ENCODE data around the gene MSH4.
"Not testable (repeated sequence)": the region's sequence is repeated elsewhere in the genome, so short reads cannot be mapped to it uniquely, and the experiment has no call there.

MSH4 gene

DNA sequence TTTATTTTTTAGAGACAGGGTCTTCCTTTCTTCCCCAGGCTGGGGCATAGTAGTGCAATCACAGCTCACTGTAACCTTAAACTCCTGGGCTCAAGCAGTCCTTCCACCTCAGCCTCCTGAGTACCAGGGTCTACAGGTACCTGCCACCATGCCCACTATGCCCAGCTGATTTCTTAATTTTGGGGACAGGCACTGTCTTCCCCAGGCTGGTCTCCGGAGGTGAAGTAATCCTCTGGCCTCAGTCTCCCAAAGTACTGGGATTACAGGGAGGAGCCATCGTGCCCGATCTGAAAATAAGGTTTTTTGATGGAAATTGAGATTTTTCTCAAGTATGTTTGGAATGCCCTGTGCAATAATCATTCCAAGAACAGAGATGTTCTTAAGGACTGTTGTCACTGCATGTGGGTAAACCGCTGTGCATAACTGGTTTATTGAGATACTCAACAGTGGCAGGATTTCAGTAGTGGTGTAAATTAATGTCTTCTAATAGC is 934 bp upstream of the MSH4 start:
- no peak for DNase-seq (ENCODE audit: low read depth in 2 of 2)

DNA sequence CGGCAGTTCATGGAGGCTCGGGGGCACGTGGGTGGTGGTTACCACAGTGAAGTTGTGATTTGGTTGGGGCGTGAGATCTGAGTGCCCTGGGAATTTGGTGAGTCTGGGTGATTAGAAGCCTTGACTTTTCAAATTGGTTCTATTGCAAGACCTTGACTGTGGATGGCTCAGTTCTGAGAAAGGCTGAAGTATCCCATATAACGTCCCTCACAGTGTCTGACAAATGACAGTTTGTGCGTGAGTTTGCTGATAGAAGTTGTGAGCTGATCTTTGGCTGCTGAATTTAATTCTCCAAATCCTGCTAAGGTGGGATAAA is 549 bp downstream of the MSH4 start:
- DNase-seq (ENCODE audit: low read depth in 2 of 2), result no peak

DNA sequence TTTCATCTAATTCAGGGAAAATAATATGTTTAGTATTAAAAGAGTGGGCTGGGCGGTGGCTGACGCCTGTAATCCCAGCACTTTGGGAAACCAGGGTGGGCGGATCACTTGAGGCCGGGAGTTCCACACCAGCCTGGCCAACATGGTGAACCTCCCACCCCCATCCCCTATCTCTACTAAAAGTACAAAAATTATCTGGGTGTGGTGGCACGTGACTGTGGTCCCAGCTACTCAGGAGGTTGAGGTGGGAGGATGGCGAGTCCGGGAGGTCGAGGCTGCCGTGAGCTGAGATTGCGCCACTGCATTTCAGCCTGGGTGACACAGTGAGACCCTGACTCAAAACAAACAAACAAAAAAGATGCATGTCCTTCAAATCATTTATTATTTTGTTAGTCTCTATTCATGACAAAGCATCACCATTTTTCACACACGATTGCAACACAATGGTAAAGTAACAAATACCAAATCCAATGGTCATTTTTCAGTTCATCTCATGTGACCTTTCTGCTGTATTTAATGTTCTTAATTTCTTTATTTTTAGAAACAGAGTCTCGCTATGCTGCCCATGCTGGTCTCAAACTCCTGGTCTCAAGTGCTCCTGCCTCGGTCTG is 1.0 kb downstream of the MSH4 start:
- no peak for DNase-seq (ENCODE audit: low read depth in 2 of 2)

- not testable (repeated sequence) for DNase-seq (ENCODE audit: low read depth in 2 of 2)
Measured at GRCh38 chr1:75801480-75801879, 4.8 kb downstream of the MSH4 start.

- DNase-seq (ENCODE audit: low read depth in 2 of 2), result no peak
Measured at GRCh38 chr1:75808921-75809320, 12.2 kb downstream of the MSH4 start.

- DNase-seq (ENCODE audit: low read depth in 2 of 2), result not testable (repeated sequence)
Measured at GRCh38 chr1:75810113-75810512, 13.4 kb downstream of the MSH4 start.

DNA sequence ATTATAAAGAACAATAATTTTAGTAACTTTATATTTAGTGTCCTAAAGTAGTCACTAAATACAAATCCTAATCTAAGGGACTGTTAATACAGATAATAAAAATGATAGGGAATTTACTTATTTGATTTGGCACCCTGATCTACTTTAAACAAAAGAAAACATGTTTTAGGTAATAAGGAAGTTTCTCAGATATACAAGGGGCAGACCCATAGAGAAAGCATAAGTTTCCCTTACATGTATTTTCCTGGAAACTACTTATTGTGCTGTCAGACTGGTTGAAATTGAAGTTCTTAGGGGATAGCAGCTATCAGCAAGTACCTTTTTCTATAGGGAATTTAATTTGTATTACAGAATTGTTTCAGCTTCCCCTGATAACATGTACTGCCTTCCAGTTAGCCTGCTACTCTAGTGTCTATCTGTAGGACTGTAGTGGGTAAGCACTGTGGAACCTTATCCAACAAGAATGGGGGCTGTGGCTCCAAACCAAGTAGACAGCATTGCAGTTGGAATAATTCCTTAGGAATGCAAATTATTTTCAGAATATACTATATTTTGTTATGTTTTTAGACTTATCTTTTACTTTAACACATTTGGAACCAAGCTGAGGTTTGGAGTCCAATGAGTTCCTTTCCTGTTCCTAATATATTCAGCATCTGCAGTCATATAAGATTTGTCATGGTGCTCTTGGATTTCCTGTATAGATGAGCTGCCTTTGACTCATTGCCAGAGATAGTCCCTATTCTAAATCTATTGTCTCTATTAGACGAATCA is 14.7 kb downstream of the MSH4 start:
- DNase-seq (ENCODE audit: low read depth in 2 of 2), result no peak

- no peak for DNase-seq (ENCODE audit: low read depth in 2 of 2)
Measured at GRCh38 chr1:75812065-75812464, 15.4 kb downstream of the MSH4 start.

- DNase-seq (ENCODE audit: low read depth in 2 of 2), result not testable (repeated sequence)
Measured at GRCh38 chr1:75823596-75823995, 26.9 kb downstream of the MSH4 start.

- DNase-seq (ENCODE audit: low read depth in 2 of 2), result no peak
Measured at GRCh38 chr1:75836528-75837100, 39.9 kb downstream of the MSH4 start.

DNA sequence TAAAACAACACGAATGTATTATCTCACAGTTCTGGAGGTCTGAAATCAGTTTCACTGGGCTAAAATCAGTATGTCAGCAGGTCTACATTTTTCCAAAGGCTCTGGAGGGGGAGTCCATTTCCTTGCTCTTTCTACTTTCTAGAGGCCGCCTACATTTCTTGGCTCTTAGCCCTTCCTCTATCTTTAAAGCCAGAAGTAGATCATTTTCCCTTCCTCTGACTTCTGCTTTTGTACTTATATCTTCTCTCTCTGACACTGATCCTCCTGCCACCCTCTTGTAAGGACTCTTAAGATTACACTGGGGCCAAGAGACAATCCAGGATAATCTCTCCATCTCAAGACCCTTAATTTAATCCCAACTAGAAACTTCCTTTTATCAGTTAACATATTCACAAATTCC is 41.4 kb downstream of the MSH4 start:
- DNase-seq (ENCODE audit: low read depth in 2 of 2), result no peak

GRCh38 chr1:75841421-75841820 is 44.7 kb downstream of the MSH4 start:
- no peak for DNase-seq (ENCODE audit: low read depth in 2 of 2)

DNA sequence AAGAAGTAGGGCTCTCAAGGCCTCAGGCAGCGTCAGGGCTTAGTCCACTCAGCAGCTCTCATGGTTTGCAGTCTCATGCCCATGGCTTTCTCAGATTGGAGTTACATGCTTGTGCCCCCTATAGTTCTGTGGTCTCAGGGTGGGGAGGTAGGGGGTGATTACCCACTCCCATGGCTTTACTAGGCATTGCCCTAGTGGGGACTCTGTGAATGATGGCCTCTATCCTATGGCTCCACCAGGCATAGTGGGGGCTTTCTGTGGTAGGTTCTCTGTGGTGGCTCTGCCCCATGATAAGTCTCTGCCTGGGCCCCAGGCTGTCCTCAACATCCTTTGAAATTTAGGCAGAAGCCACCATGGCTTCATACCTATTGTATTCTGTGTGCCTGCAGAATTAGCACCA is 48.9 kb downstream of the MSH4 start:
- no peak for DNase-seq (ENCODE audit: low read depth in 2 of 2)

GRCh38 chr1:75855010-75855409 is 58.3 kb downstream of the MSH4 start:
- DNase-seq (ENCODE audit: low read depth in 2 of 2), result no peak

DNA sequence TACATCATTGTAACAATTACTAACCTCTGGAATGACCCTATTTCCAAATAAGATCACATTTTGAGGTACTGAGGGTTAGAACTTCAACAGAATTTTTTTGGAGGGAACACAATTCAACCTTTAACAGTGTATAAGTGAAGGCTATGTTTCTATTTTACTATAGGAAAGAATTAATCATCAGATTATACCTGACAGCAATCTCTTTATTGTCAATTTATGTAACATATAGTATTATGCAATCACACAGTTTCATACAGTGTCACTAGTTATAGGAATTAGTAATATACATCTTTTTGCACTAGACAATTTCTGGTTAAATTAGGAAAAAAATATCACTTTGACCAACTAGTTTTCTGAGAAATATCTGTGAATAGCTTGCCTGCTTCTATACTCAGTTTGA is 59.1 kb downstream of the MSH4 start:
- DNase-seq (ENCODE audit: low read depth in 2 of 2), result no peak

GRCh38 chr1:75861831-75862230 is 65.1 kb downstream of the MSH4 start:
- no peak for DNase-seq (ENCODE audit: low read depth in 2 of 2)

- no peak for DNase-seq (ENCODE audit: low read depth in 2 of 2)
Measured at GRCh38 chr1:75870951-75871350, 74.3 kb downstream of the MSH4 start.

DNA sequence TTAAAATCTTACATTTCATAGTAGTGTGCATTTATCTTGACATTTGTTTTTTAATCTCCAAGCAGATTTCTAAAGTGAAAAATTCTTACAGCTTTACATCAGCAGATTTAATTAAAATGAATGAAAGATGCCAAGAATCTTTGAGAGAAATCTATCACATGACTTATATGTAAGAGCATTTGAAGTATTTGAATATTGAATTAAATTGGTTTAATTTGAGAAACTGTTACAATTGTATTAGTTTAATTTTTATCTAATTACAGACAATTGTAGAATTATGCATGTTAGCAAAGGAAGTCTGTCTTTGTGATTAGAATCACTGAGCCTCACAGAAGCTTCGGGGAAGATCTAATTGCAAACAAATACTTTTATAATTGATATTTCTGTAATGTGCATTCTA is 83.3 kb downstream of the MSH4 start:
- no peak for DNase-seq (ENCODE audit: low read depth in 2 of 2)

- no peak for DNase-seq (ENCODE audit: low read depth in 2 of 2)
Measured at GRCh38 chr1:75884437-75884836, 87.8 kb downstream of the MSH4 start.

GRCh38 chr1:75901371-75901770 is 104.7 kb downstream of the MSH4 start:
- no peak for DNase-seq (ENCODE audit: low read depth in 2 of 2)

GRCh38 chr1:75908717-75909152 is 112.1 kb downstream of the MSH4 start:
- no peak for DNase-seq (ENCODE audit: low read depth in 2 of 2)

DNA sequence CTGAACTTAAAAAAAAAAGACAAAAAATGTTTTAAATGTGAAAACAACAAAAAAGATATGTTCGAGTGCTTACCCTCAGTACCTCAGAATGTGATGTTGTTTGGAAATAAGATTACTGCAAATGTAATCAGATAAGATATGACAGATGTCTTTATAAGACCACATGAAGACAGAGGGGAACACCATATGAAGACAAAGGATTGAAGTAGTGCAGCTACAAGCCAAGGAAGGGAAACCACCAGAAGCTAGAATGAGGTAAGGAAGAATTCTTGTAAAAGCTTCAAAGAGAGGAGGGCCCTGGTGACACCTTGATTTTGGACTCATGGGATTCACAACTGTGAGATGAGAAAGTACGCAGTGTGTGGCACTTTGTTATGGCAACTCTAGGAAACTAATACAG is 120.2 kb downstream of the MSH4 start:
- no peak for DNase-seq (ENCODE audit: low read depth in 2 of 2)

DNA sequence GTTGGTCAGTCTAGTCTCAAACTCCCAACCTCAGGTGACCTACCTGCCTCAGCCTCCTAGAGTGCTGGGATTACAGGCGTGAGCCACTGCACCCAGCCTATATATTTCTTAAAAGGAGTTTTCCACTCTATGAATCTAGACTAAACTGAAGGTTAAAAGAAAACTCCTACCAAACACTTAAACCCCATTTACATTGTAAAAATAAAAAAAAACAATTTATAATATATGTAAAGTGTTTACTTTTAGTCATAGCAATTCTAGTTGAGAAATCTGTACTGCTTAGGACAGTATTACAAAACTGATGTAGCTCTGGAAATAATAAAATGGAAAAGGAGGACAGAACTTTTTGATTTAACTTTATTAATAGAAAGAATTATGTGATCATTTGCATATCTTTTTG is 126.0 kb downstream of the MSH4 start:
- DNase-seq (ENCODE audit: low read depth in 2 of 2), result no peak

Measured in stimulated activated CD8-positive, alpha-beta memory T cell treated with anti-CD3 and anti-CD28 coated beads, Interleukin-7, amount 100 ng/mL, for 4 hours (primary cell).